Transverse colon (tissue), 3 donors: ENCODE results near the gene KCNN1.

ENCODE experiments used
- POLR2A ChIP-seq: fragments of 450-650 bp; IDR thresholded peaks from one replicate; pipeline ENCODE4 v1.6.1; 2016; ENCODE audit warnings: antibody characterized with exemption, mild to moderate bottlenecking, moderate library complexity
- POLR2AphosphoS5 ChIP-seq, 3 donors: sonication (generic); formaldehyde crosslinking; IDR thresholded peaks; one replicate each; pipeline ENCODE4 v1.6.1; 2016; ENCODE audit warnings: antibody characterized with exemption in 3 of 3

DNA sequence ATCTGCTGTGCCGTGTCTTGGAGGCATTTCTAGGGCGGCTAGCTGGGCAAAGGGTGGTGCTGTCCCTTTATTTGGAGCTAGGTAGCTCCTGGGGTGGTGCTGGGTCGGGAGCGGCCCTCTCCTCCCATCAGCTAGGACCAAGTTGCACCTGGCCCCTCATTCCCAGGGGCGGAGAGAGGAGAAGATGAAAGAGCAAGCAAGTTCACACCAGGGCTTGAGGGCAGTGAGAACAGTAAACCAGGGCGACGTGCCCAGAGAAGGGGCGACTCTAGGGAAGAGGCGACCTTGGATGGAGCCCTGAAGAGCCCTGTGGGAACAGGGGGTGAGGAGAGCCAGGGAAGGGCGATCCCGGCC is 17.0 kb upstream of the KCNN1 start:
- no peak for TF ChIP-seq POLR2AphosphoS5 (IDR thresholded peaks at IDR 0.05)
- TF ChIP-seq POLR2A, result no peak
